K562 (cell line): ENCODE data around the gene DNAI1. TPM values are rescaled to one million over a fixed set of nuclear protein-coding genes. Genes with fewer than 3 reads are reported as not detected.

Experiments used
- HNRNPUL1 ChIP-seq: fragments of 200-400 bp; formaldehyde crosslinking; IDR thresholded peaks from 2 replicates; pipeline ENCODE4 v1.6.1; 2017; ENCODE audit warnings: low read length
- IFI16 ChIP-seq: fragments of 250-450 bp; sonication (Bioruptor Pico); IDR thresholded peaks from 2 replicates; pipeline ENCODE4 v2.1.2; 2022; ENCODE audit warnings: mild to moderate bottlenecking, inconsistent platforms
- IRF2 ChIP-seq: sonication (generic); formaldehyde crosslinking; IDR thresholded peaks from 2 replicates; pipeline ENCODE4 v1.8.1; 2022; ENCODE audit warnings: mild to moderate bottlenecking, missing genetic modification reagents
- PHF20 ChIP-seq: fragments of 450-650 bp; IDR thresholded peaks from 2 replicates; pipeline ENCODE4 v1.6.1; 2018; ENCODE audit not compliant: partially characterized antibody
- PRDM10 ChIP-seq: fragments of 450-650 bp; IDR thresholded peaks from 2 replicates; pipeline ENCODE4 v1.6.1; 2018; ENCODE audit not compliant: partially characterized antibody
- RAD51 ChIP-seq: fragments of 450-650 bp; IDR thresholded peaks from 2 replicates; pipeline ENCODE4 v1.7.1; 2016; ENCODE audit warnings: low read depth, mild to moderate bottlenecking, borderline replicate concordance
- SNAPC5 ChIP-seq: fragments of 250-450 bp; sonication (Bioruptor Pico); IDR thresholded peaks from 2 replicates; pipeline ENCODE4 v1.8.0; 2021; ENCODE audit warnings: moderate library complexity, mild to moderate bottlenecking, inconsistent platforms
- TAF15 ChIP-seq: fragments of 200-400 bp; formaldehyde crosslinking; IDR thresholded peaks from 2 replicates; pipeline ENCODE4 v1.6.1; 2017; ENCODE audit warnings: mild to moderate bottlenecking, low read depth, low read length, moderate library complexity
- THRA ChIP-seq: fragments of 450-650 bp; IDR thresholded peaks from 2 replicates; pipeline ENCODE4 v1.6.1; 2017; ENCODE audit warnings: mild to moderate bottlenecking, moderate library complexity
- VEZF1 ChIP-seq: fragments of 200-800 bp; sonication (Bioruptor generic); IDR thresholded peaks from 2 replicates; pipeline ENCODE4 v1.6.1; 2017; ENCODE audit warnings: missing genetic modification characterization, missing compliant biosample characterization
- ZNF212 ChIP-seq: fragments of 450-650 bp; formaldehyde crosslinking; IDR thresholded peaks from 2 replicates; pipeline ENCODE4 v1.4.0; 2020; ENCODE audit warnings: mild to moderate bottlenecking
- ZNF717 ChIP-seq: fragments of 250-450 bp; sonication (Bioruptor Pico); IDR thresholded peaks from 2 replicates; pipeline ENCODE4 v1.5.0; 2021
- polyA plus RNA-seq, 8 experiments: library from polyadenylated mRNA; depleted of rRNA in 4 of 8; stranded (reverse) in 5 of 8; unstranded in 3 of 8; fragments of >200 nt; fragmentation: Nextera tagmentation in 2 of 8; fragmentation: Illumina TruSeq in 1 of 8; extraction: Ambion mirVana in 2 of 8; extraction: Trizol in 1 of 8; gene quantifications; 2 replicates each; pipeline versions ENCODE4 v1.2.1 to v1.2.3, GENCODE V29; 2011 to 2014; ENCODE audit warnings: inconsistent platforms in 1 of 8, missing spikeins in 1 of 8
- total RNA-seq, 7 experiments: library from RNA; depleted of rRNA in 6 of 7; stranded (reverse); fragments of >200 nt in 6 of 7; fragmentation: Illumina TruSeq in 2 of 7; extraction: Trizol in 2 of 7; gene quantifications; 2 replicates each; pipeline versions ENCODE4 v1.2.1 to v1.2.3, GENCODE V29; 2011 to 2021; ENCODE audit warnings: low replicate concordance in 1 of 7

Gene DNAI1
- total and polyA plus RNA-seq, 9 of the 15 experiments (the other 6 are each of a cell fraction or from before 2014, with no cell fraction given): 0.01 to 0.17 (median 0.04) TPM; not detected in 6

- TF ChIP-seq PRDM10 (no peak), ZNF717 (no peak), PHF20 (no peak), ZNF212 (CRISPR knock-in tag) (no peak), THRA (no peak), HNRNPUL1 (no peak), TAF15 (no peak), SNAPC5 (CRISPR knock-in tag) (no peak), RAD51 (no peak), VEZF1 (CRISPR knock-in tag) (no peak), IFI16 (CRISPR knock-in tag) (no peak), IRF2 (CRISPR knock-in tag) (no peak)
Measured at GRCh38 chr9:34564617-34565016, 106.0 kb downstream of the DNAI1 start (continued).
